Measurements from ENCODE around the gene ITIH3. TPM values are rescaled to one million over a fixed set of nuclear protein-coding genes. Genes with fewer than 3 reads are reported as not detected.

ITIH3 gene
- total RNA-seq, 1 donor from 2014 or later = not detected

GRCh38 chr3:52852419-52852818 lies 57.8 kb downstream of the ITIH3 start:
- no peak overlapping the region for H3K27ac Mint-ChIP-seq
- no peak overlapping the region for H3K4me3 Mint-ChIP-seq (ENCODE audit: low read depth)
- no peak for DNase-seq (ENCODE audit: low spot score)
- H3K36me3 Mint-ChIP-seq (ENCODE audit: low read depth) = peaks cover 5% of the 10 kb centered on the region
- no peaks in the 10 kb centered on the region for H3K4me1 Mint-ChIP-seq (ENCODE audit: low read depth)
- no peaks in the 10 kb centered on the region for H3K27me3 Mint-ChIP-seq (ENCODE audit: low read depth)
- H3K9me3 Mint-ChIP-seq = no peaks in the 10 kb centered on the region
- intact Hi-C loops (cut with micrococcal nuclease) = no loop called here

- intact Hi-C loops (cut with micrococcal nuclease) = no loop called here
- Mint-ChIP-seq H3K4me3 (ENCODE audit: low read depth) (no peak overlapping the region), H3K27ac (no peak overlapping the region), H3K27me3 (ENCODE audit: low read depth) (no peaks in the 10 kb centered on the region), H3K36me3 (ENCODE audit: low read depth) (peaks cover 5% of the 10 kb centered on the region), H3K9me3 (no peaks in the 10 kb centered on the region), H3K4me1 (ENCODE audit: low read depth) (no peaks in the 10 kb centered on the region)
- no peak for DNase-seq (ENCODE audit: low spot score)
Measured at GRCh38 chr3:52854013-52854412, 59.4 kb downstream of the ITIH3 start.

GRCh38 chr3:52856666-52857065 lies 62.1 kb downstream of the ITIH3 start:
- no peak for DNase-seq (ENCODE audit: low spot score)
- Mint-ChIP-seq H3K9me3 (no peaks in the 10 kb centered on the region), H3K4me1 (ENCODE audit: low read depth) (no peaks in the 10 kb centered on the region), H3K36me3 (ENCODE audit: low read depth) (peaks cover 5% of the 10 kb centered on the region), H3K27ac (no peak overlapping the region), H3K27me3 (ENCODE audit: low read depth) (no peaks in the 10 kb centered on the region), H3K4me3 (ENCODE audit: low read depth) (no peak overlapping the region)
- intact Hi-C loops (cut with micrococcal nuclease) = no loop called here

GRCh38 chr3:52857133-52857532 lies 62.5 kb downstream of the ITIH3 start:
- no peaks in the 10 kb centered on the region for H3K4me1 Mint-ChIP-seq (ENCODE audit: low read depth)
- H3K27me3 Mint-ChIP-seq (ENCODE audit: low read depth) = no peaks in the 10 kb centered on the region
- H3K36me3 Mint-ChIP-seq (ENCODE audit: low read depth) = peaks cover under 1% of the 10 kb centered on the region
- no peaks in the 10 kb centered on the region for H3K9me3 Mint-ChIP-seq
- no peak for DNase-seq (ENCODE audit: low spot score)
- intact Hi-C loops (cut with micrococcal nuclease) = no loop called here
- no peak overlapping the region for H3K4me3 Mint-ChIP-seq (ENCODE audit: low read depth)
- H3K27ac Mint-ChIP-seq = no peak overlapping the region

- intact Hi-C loops (cut with micrococcal nuclease) = no loop called here
- Mint-ChIP-seq H3K9me3 (peaks cover 3% of the 10 kb centered on the region), H3K36me3 (ENCODE audit: low read depth) (peaks cover 3% of the 10 kb centered on the region), H3K4me3 (ENCODE audit: low read depth) (no peak overlapping the region), H3K4me1 (ENCODE audit: low read depth) (no peaks in the 10 kb centered on the region), H3K27me3 (ENCODE audit: low read depth) (no peaks in the 10 kb centered on the region), H3K27ac (no peak overlapping the region)
- no peak for DNase-seq (ENCODE audit: low spot score)
Measured at GRCh38 chr3:52857864-52858263, 63.3 kb downstream of the ITIH3 start.

Other genes with a start within 250 kb of the ITIH3 start
- gene PBRM1, start 108.9 kb upstream of the ITIH3 start, total RNA-seq = 60.4 and 66.3 TPM in 2 replicates
- gene GNL3, start 108.8 kb upstream of the ITIH3 start, total RNA-seq = 226 and 235 TPM in 2 replicates
- gene GLT8D1, start 89.0 kb upstream of the ITIH3 start, total RNA-seq = 37.6 and 38.7 TPM in 2 replicates
- 124 and 125 TPM in 2 replicates for gene SPCS1, start 88.7 kb upstream of the ITIH3 start, total RNA-seq
- 26.7 and 27.6 TPM in 2 replicates for gene NEK4, start 23.9 kb upstream of the ITIH3 start, total RNA-seq
- gene ITIH1, start 17.2 kb upstream of the ITIH3 start, total RNA-seq = not detected in 2 replicates
- gene ITIH4, start 35.9 kb downstream of the ITIH3 start, total RNA-seq = 3.6 and 4.8 TPM in 2 replicates
- 1.9 and 2.6 TPM in 2 replicates for gene MUSTN1, start 40.2 kb downstream of the ITIH3 start, total RNA-seq
- gene STIMATE, start 102.8 kb downstream of the ITIH3 start, total RNA-seq = 17.4 and 17.6 TPM in 2 replicates

All from activated T-helper 2 cell treated with anti-CD3 and anti-CD28 coated beads, Interferon-gamma antibody, Interleukin-2, Interleukin-4, amounts not matched to agents 10 μg/mL and 5 μg/mL and 100 μg/mL, durations not matched to agents 14 hours and 24 hours and 36 hours (primary cell).